K562 (cell line): Measurements from ENCODE around the gene RAB6A.

Experiments
- CTCF ChIP-seq, 3 experiments: IDR thresholded peaks in 2 of 3; conservative IDR thresholded peaks in 1 of 3; 2 replicates each; pipeline ENCODE4 v1.5.1; 2011 to 2012; ENCODE audit warnings: low read length in 3 of 3, mild to moderate bottlenecking in 3 of 3, control low read depth in 2 of 3, improper control_type of control experiment in 1 of 3, inconsistent platforms in 1 of 3, low read depth in 1 of 3, mixed read lengths in 1 of 3, moderate library complexity in 1 of 3; ENCODE audit not compliant: insufficient read depth in 2 of 3
- MECOM ChIP-seq: fragments of 250-450 bp; sonication (Bioruptor Pico); IDR thresholded peaks from 2 replicates; pipeline ENCODE4 v1.8.0; 2022; ENCODE audit warnings: inconsistent platforms
- MYC ChIP-seq, 2 experiments: fragments of 250-450 bp in 1 of 2; sonication (Bioruptor Pico) in 1 of 2; IDR thresholded peaks; 2 replicates each; pipeline versions ENCODE4 v1.5.1 to v1.6.1; 2012 to 2021; ENCODE audit warnings: low read depth in 2 of 2, borderline replicate concordance in 1 of 2, improper control_type of control experiment in 1 of 2, low read length in 1 of 2, mild to moderate bottlenecking in 1 of 2, moderate library complexity in 1 of 2
- NR2C2 ChIP-seq, 2 experiments: fragments of 200-800 bp in 1 of 2; sonication (Bioruptor generic) in 1 of 2; sonication (generic) in 1 of 2; formaldehyde crosslinking in 1 of 2; IDR thresholded peaks; 2 replicates each; pipeline versions ENCODE4 v1.6.1 to v1.8.0; 2016 to 2022; ENCODE audit warnings: mild to moderate bottlenecking in 1 of 2, missing compliant biosample characterization in 1 of 2, missing genetic modification characterization in 1 of 2, missing genetic modification reagents in 1 of 2
- TFE3 ChIP-seq: fragments of 450-650 bp; formaldehyde crosslinking; IDR thresholded peaks from 2 replicates; pipeline ENCODE4 v1.4.0; 2020; ENCODE audit warnings: mild to moderate bottlenecking, mixed read lengths

- no peak for TF ChIP-seq TFE3 (CRISPR knock-in tag)
- no peak for TF ChIP-seq CTCF (IDR thresholded peaks at IDR 0.05 in 2 of 3, conservative IDR thresholded peaks at IDR 0.05 in 1 of 3; ENCODE audit: insufficient read depth in 2 of 3, low read depth in 1 of 3, low read length in 3 of 3)
- TF ChIP-seq MYC (IDR thresholded peaks at IDR 0.05; ENCODE audit: low read depth, low read length) = no peak
- no peak for TF ChIP-seq MYC (CRISPR knock-in tag; IDR thresholded peaks at IDR 0.05; ENCODE audit: borderline replicate concordance, low read depth)
- TF ChIP-seq MECOM (CRISPR knock-in tag) = no peak
- TF ChIP-seq NR2C2 (CRISPR knock-in tag; IDR thresholded peaks at IDR 0.05) = no peak
- TF ChIP-seq NR2C2 (tag; IDR thresholded peaks at IDR 0.05) = no peak
Observed at GRCh38 chr11:73752903-73753302, 8.0 kb downstream of the RAB6A start.
